T1000 (cell line): ENCODE measurements around the gene COL18A1.
"Not testable (repeated sequence)": the region's sequence is repeated elsewhere in the genome, so short reads cannot be mapped to it uniquely, and the experiment has no call there.

Experiments used
- DNase-seq: peaks from one replicate; lab custom pipeline; 2025; ENCODE audit warnings: mixed read lengths; lab: John Stamatoyannopoulos, UW

COL18A1 gene

DNA sequence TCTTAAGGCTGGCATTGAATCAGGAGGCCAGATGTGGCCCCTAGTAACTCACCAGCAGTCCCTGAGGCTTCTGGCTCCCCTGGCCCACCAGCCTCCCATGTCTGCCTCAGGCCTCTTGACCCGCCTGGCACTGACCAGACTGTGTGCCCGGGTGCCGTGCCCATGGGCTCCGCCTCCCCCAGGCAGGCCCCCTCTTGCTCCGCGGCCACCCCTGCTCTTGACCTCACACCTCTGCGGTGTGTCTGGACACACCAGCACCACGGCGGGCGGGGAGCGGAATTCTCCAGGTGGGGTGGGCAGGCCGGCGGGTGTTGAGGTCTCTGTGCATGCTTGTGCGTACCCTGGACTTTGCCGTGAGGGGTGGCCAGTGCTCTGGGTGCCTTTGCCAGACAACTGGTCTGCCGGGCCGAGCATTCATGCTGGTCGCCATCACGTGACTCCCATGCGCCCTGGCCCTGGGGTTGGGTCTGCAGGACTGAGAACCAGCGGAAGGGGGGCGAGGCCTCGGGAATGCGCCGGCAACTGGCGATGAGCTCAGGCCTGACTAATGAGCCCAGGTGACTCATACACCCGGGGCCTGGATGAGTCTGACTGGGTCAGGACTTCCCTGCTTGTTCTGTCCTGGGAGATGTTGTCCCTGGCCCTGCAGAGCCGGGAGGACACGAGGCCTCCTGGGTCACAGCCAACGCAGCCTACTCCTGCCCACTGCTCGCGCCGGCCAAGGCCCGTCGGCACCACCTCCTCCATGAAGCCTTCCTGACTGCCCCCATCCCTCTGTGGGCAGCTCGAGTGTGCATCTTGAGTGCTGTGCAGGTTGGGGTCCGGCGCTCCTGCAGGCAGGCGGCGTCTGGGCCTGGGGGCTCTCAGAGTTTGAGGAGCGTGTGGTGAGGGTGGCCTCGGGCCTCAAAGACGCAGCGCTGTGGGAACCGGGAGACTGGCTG is 22.6 kb downstream of the COL18A1 start:
- peak; percentile 89 for DNase-seq

DNA sequence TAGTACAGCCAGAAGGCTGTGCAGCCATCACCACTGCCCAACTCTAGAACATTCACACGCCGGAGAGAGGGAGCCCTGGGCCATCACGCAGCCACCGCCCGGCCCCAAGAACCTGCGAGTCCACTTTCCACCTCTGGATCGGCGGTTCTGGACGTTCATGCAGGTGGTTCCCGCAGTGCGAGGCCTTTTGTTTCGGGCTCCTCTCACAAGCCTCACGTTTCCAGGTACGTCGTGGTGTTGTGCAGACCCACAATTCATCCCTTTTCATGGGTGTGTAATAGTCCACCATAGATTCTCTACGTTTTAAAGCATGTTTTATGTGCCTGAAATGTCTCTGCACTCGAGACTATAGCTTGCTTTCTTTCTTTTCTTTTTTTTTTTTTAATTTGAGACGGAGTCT is 23.6 kb downstream of the COL18A1 start:
- no peak for DNase-seq

DNA sequence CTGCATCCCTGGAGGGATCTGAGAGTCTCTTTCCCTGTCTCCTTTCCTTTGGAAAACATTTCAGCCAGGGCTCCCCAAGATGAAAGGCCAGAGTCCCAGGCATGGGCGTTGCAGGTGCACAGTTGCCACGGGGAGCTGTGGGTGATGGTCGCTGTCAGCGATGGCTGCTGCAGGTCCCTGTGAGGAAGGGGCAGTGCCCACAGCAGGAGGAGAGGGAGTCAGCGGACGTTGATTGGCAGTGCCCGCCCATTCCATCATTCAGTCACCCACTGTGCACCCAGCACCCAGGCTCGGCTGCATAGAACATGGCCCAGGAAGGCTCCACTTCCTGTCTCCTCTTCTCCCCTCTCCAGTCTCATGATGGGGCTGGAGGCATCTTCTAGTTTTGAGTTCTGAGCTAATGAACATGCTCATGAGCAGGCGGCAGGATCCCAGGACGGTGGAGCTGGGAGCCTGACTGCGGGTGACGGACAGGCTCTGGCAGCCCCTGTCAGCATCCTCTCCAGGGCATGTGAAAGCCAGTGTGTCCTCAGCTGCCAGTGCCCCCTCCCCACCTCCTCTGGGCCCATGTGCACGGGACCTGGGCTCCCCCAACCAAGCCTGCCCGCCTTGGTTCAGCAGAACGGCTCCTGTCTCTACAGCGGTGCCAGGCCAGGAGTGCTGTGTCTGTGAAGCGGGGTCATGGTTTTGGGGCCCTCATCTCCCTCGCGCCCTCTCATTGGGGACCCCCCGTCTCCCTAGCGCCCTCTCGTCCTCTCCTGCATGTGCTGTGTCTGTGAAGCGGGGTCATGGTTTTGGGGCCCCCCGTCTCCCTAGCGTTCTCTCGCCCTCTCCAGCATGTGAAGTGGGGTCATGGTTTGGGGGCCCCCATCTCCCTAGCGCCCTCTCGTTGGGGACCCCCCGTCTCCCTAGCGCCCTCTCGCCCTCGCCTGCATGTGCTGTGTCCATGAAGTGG is 24.5 kb downstream of the COL18A1 start:
- no peak for DNase-seq

DNA sequence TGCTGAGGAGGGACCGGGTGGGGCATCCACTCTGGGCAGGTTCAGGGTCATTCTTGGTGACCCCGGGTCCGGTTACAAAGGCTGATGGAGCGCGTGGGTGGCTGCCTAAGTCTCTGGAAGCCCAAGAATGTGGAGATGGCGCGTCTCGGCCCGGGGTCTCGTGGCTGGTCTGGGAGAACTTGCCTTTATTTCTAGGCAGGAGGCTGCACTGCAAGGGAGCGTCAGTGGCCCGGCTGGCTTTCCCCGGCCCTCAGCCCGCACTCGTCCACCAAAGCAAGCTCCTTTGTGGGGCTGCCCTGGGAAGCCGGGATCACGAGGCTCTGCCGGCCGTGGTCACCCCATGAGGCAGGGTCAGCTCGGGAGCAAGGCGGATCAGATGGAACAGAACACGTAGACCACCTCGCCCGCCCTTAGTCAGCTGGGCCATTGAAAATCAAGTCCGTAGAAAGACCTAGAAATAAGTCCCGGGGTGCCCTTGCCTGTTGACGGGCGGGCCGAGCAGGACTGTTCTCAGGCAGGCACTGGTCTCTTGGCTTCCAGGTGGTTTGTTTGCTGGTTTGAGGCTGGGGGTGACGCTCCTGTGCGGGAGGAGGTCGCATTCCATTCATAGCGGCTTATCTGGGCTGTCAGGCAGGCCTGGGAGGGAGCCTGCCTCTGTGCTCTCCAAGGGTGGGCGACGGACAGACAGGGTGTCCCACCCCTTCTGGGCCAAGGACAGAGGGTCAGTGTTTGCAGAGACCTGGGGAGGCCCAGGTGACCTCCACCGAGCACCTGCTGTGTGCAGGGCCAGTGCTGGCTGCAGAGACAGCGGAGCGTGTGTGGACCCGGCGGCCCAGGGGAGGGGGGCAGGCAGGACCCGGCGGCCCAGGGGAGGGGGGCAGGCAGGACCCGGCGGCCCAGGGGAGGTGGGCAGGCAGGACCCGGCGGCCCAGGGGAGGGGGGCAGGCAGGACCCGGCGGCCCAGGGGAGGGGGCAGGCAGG is 25.8 kb downstream of the COL18A1 start:
- no peak for DNase-seq

DNA sequence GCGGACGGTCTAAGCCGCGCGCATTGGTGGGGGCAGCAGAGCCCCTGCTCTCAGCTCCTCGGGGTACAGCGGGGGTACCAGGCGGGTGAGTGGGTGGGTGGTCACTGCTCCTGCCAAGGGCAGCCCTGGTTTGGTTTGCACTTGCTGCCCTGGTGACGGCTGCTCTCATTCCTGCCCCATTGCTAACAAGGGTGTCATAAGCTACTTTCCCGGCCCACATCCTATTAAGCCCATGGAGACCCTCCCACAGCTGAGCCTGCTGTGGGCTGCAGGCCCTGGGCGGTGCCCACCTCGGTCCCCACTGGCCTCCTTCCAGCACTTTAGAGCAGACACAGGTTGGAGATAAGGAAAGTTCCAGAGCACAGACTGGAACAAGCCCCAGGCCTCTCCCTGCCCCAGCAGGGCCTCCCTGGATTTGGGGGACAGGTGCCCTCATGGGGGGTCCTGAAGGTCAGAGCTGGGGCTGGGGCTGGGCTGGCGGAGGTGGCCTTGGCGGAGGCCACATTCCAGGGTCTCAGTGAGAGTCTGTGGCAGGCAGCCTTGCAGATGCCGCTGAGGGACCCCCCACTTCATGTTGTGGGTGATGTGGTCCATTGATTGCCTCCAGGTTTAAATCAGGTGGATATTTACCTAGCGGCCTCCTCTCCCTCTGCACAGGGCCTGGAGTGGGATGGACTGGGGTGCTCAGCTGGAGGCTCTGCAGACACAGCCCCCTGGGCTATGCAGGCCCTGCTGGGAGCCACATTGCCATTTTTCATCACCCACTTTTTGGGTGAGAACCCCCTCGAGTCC is 27.0 kb downstream of the COL18A1 start:
- DNase-seq: no peak

DNA sequence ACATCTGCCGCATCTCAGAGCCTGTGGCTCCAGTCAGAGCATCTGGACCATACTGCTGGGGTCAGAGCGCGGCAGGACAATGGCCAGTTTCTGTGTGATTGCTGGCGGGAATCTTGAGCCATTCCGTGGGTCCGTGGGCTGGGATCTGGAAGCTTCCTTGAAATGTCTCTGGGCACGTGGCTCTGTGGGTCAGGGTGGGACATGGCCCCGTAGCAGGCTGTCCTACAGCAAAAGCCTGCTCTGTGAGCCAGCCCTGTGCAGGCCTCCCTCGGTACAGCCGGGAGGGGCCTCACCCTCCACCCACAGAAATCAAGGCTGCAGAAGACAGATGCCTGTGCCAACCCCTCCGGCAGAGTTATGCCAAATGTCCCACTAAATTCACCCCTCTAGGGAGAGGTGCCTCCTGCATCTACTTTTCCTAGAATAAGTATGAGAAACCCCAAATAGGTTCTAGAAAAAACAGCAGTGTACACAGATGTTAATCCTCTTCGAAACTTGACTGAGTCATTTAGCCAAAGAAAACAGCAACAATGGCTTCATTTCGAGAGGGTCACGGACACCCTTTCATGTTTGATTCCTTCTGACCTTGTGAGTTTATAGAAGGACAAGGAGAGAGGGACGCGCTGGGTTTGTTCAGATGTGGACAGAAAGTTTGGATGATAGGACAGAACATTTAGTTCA is 27.8 kb downstream of the COL18A1 start:
- no peak for DNase-seq

DNA sequence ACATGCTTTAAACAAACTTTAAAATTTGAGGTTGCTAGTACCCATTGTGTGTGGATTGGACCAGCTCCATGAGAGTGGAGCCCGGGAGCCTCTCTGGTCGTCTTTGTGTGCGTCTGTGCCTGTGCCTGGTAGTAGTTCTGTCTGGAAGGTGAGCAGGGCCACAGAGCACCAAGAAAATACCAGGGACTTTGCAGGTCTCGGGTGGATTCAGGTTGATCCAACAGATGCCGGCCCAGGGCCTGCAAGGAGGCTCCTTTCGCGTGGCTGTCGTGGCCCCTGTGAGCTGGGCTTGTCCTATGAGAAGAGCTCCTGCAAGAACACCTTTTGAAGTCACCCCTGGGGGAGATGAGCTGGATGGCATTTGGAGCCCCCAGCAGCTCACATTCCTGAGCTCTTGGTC is 28.3 kb downstream of the COL18A1 start:
- no peak for DNase-seq

DNA sequence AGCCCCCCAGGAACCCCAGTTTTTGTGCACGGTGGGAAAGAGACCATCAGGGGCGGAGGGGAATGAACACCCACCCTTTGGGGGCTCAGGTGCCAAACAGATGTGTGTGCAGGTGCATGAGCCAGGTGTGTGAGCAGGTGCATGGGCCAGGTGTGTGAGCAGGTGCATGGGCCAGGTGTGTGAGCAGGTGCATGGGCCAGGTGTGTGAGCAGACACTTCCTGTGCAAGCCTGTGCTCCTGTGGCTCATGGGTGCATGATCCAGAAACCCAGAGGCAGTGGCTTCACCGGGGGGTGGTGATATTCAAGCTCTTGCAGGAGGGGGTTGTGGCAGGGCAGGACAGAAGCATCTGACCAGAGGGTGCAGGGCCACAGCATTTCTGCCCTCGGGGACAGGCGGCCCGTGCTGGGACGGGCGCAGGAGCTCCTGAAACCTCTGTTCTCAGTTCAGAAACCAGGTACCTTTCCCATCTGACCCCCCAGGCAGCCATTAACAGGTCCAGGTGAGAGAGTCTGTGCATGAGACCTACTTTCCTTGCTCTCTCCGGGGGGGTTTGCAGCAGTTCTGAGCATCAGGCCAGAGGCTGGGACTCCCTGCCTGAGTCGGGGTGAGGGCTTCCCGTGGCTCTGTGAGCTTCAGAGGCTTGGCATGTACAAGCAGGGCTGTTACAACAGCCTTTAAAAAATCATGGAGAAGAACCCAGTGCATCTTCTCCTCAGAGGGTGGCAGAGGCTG is 29.1 kb downstream of the COL18A1 start:
- no peak for DNase-seq

DNA sequence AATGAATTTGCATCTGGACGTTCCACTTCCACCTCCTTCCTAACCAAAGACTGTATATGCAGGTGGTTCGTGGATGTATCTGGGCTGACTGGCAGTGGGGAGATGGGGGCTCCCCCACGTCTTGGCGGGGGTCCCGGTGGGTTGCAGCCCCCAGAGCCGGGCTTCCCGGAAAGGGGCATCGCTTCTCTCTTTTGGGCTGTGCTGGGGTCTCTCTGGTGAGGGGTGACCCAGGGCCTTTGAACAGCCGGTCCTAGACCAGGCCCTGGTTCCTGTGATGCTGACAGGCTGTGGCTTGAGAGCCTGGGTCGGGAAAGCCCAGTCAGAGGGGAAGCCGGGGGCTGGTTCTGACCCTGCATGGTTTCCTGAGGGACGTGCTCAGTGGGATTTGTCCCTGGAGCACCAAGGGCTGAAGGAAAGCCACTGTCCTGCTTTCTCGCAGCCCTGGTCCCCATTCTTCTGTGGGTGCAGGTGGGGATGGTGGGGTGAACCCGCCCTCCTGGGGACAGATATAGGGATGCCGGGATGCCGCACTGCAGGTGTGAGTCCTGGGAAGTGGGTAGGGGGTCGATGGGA is 29.8 kb downstream of the COL18A1 start:
- DNase-seq: no peak

DNA sequence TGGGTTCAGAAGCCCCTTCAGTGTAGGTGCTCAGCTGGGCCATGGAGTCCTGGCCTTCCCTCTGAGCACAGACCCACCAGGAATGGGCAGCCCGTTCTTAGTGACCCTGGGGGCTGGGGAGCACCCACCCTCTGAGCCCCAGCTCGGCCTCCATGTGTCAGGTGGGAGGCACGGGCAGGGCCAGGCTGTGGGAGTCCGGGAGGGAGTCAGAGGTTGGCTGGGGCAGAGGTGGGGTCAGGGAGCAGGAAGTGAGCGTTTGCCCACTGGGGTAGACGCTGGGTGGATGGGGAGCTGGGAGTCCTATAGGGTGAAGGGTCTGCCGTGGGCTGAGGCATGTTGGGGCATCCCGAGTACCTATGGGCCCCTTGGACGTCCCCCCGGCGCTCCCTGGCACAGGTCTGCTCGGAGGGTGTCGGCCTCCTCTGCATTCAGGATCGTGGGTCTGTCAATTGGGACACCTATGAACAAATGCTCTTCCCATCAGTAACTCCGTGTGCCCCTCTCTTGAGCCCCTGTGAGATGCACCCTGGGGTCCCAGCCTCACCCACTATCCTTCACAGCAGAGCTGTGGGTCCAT is 30.5 kb downstream of the COL18A1 start:
- no peak for DNase-seq

DNA sequence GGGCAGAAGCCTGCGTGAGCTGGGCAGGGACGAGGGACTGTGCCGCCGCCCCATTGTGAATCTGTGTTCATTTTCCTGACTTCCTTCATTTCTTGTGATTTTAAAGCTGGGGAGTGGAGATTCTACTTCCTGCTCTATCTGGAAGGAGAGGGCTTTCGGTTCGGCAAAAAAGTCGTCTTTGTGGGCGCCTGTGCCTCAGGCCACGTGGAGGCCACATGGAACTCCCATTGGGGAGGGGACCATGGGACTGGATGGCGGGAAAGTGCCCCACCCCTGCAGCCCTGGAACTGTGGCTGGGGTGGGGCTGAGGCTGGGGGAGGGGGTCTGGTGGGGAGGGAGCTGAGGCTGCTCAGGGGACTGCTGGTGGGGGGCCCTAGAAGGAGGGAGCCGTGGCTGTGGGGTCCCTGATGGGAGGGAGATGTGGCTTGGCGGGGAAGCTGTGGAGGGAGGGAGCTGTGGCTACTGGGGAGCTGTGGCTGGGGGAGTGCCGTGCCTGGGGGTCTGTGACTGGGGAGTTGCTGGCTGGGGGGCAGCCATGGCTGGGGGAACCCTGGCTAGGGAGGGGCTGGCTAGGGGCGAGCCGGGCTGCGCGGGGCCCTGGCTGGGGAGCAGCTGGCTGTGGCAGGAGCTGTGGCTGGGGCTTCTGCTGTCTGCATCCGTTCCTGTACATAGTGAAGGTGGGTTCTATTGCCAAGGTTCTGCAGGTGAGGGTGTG is 31.5 kb downstream of the COL18A1 start:
- DNase-seq: no peak

DNA sequence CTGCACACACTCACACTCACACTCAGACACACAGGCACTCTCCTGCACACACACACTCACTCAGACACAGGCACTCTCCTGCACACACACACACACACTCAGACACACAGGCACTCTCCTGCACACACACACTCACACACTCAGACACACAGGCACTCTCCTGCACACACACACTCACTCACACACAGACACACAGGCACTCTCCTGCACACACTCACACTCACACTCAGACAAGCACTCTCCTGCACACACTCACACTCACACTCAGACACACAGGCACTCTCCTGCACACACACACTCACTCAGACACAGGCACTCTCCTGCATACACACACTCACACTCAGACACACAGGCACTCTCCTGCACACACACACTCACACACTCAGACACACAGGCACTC is 32.9 kb downstream of the COL18A1 start:
- DNase-seq: not testable (repeated sequence)

DNA sequence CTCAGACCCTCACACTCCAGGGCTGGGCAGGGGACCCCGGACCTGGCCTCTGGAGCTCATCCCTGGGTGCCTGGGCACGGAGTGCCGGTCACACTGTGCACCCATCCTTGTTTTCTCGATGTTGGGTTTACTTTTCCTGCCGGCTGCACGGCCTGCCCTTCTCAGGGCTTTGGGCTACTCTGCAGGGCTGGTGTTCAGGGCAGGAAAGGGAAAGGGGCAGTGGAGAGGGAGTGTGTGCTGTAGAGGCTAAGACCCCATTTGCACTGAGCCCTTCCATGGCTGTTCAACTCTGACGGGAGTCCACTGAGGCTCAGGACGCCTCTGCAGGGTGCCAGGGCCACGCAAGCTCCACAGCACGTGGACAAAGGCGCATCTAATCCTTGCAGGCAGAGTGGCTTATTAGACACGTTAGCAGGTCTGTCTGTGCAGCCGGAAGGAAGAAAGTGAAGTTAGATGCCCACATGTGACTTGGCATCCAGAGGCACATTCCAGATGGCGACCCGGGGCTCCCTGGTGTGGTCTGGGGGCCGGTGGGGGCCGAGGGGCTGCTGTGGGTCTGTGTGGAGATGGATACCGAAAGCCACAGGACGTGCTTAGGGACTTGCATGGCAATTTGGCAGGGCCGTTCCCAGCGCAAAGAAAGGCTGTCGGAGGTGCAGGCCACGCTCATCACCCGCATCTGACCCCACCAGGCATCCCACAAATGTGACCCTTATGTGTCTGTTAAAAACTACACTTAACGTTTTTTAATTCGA is 33.6 kb downstream of the COL18A1 start:
- DNase-seq: no peak

DNA sequence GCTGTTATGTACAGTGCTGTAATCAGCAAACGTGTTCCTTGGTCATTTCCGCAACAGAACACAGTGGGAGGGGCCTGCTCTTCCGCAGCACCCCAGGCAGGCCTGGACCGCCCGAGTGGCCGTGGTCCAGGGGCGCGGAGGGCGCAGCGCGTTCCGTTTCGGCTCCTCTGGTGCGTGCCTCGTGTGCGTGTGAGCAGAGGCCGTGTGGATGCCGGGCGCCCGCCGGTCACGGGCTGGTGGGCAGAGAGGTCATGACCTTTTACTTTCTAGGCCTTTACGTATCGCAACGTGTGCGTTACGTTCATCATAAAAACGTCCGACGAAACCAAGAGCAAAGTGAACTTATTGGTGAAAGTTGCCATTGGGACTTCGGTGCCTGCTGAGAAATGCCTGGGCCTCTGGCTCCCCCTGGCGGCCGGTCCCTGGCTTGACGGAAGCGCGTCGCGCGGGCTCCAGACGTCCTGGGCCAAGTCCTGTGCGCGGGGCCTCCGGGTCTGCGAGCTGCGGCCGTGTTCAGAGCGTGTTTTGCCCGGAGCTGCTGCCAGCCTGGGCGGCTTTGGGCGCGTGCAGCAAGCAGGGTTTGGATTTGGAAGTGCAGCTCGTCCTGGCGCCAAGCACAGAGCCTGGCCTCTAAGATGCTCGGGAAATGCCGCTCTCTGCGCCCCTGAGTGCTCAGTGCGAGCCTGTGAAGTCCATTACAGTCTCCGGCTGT is 34.4 kb downstream of the COL18A1 start:
- peak; percentile 61 for DNase-seq

DNA sequence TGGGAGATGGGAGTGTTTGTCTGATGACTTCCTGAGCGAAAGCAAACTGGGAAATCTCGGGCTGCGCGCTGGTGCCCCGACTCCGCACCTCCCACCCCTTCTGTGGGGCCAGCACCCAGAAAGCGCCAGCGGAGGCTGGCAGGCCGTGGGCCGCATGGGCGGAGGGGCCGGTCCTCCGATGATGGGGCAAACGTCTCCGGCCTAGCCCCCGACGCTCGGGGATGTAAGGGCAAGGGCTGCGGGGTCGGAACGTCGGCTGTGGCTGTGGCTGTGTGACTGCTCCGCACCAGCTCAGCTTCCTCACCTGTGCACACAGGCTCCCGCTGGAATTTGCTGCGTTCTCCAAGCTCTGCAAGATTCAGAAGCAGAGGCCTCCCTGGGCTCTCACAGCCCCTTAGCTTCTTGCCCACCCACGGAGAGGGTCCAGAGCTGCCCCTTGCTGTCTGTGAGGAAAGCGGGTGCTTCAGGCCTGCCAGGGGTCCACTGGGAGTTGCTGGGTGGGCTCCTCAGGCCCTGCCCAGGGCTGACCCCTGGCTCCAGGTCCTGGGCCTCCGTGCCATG is 35.0 kb downstream of the COL18A1 start:
- DNase-seq: no peak

DNA sequence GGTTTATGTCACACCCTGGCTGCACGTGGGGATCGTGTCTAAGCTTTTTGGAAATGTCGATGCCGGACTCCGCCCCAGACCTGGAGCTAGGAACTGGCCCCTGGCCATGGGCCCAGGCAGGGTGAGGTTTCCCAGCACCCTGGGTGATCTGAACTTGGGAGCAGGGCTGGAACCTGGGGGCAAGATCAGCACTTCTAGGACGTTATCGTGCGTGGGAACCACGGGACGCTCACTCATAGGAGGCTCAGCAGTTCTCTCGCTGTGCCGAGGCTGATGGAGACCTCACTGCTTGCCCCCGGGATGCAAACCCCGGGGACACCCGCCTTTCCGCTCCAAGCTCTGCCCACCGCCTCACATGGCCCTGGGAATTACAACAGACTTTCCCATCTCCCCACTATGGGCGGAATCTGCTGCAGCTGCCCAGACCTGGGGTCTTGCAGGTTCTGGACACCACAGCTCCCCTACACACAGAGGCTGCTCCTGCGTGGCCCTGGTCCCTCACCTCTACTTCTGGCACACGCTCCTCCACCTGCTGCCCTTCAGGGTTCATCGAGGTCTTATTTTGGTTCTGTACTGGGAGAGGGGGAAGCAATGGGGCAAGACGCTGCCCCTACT is 35.9 kb downstream of the COL18A1 start:
- no peak for DNase-seq
